Measurements from ENCODE around the gene UTS2. TPM values are rescaled to one million over a fixed set of nuclear protein-coding genes. Genes with fewer than 3 reads are reported as not detected.

The UTS2 gene
- total RNA-seq, 3 donors from 2014 or later: 1.4 TPM; not detected in 2

DNA sequence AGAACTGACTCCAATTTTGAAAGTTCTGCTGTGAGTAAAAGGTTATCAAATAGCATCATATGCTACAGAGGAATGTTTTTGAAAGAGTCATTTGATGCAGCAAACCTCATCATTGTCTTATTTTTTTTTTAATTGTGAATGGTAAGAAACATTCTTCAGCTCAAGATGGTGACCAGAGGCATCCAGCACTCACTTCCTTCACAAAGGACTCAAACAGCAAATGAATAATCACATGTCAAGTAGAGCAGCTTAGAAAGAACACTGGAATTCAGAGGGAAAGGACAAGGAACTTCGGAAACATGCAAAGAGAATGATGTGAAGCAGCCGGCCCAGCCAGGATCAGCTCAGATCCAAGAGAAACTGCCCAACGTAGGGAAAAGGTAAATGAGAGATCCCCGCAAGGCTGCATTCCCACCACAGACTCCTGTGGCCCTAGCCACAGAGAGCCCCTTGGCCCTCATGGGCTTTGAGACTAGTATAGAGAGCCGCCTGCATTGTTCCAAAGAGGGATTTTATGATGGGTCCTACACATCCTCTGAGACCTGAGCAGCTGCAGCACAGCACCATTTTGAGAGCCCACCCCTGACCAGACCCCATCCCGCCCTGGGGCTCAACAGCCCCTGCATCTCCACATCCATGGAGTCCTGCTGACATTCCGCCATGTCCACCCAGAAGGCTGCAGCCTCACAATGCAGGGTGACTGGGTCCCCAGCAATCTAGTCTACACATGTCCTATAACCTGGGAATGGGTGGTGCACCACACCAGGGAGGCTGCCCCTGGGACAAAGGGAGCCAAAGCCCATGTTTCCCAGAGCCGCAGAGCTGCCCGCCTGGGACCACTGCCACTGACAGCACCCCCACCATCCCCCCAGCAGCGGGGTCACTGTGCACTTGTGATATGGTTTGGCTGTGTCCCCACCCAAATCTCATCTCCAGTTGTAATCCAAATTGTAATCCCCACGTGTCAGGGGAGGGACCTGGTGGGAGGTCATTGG lies 21.2 kb upstream of the UTS2 start:
- peaks cover 13% of the 10 kb centered on the region for H3K36me3 Mint-ChIP-seq (ENCODE audit: insufficient read depth)
- peaks cover 12% of the 10 kb centered on the region for H3K9me3 Mint-ChIP-seq
- DNase-seq (no peak), ATAC-seq (no peak)
- H3K4me3 Mint-ChIP-seq: no peak overlapping the region
- no peaks in the 10 kb centered on the region for H3K27me3 Mint-ChIP-seq (ENCODE audit: low read depth)
- peaks cover 6% of the 10 kb centered on the region for H3K4me1 Mint-ChIP-seq (ENCODE audit: low read depth)

- Mint-ChIP-seq H3K4me1 (ENCODE audit: low read depth) (no peaks in the 10 kb centered on the region), H3K27me3 (ENCODE audit: low read depth) (no peaks in the 10 kb centered on the region), H3K9me3 (no peaks in the 10 kb centered on the region), H3K4me3 (no peak overlapping the region), H3K36me3 (ENCODE audit: insufficient read depth) (peaks cover 6% of the 10 kb centered on the region)
- DNase-seq (no peak), ATAC-seq (no peak)
Measured at GRCh38 chr1:7871136-7871535, 18.3 kb upstream of the UTS2 start.

GRCh38 chr1:7869136-7869920 lies 16.5 kb upstream of the UTS2 start:
- no peak for ATAC-seq
- Mint-ChIP-seq H3K4me1 (ENCODE audit: low read depth) (no peaks in the 10 kb centered on the region), H3K4me3 (no peak overlapping the region), H3K9me3 (no peaks in the 10 kb centered on the region), H3K27me3 (ENCODE audit: low read depth) (no peaks in the 10 kb centered on the region), H3K36me3 (ENCODE audit: insufficient read depth) (peaks cover 6% of the 10 kb centered on the region)
- no peak for DNase-seq

- H3K36me3 Mint-ChIP-seq (ENCODE audit: insufficient read depth): peaks cover 4% of the 10 kb centered on the region
- ATAC-seq (no peak), DNase-seq (no peak)
- H3K9me3 Mint-ChIP-seq: no peaks in the 10 kb centered on the region
- no peak overlapping the region for H3K4me3 Mint-ChIP-seq
- no peaks in the 10 kb centered on the region for H3K4me1 Mint-ChIP-seq (ENCODE audit: low read depth)
- H3K27me3 Mint-ChIP-seq (ENCODE audit: low read depth): no peaks in the 10 kb centered on the region
Measured at GRCh38 chr1:7868070-7868780, 15.4 kb upstream of the UTS2 start.

GRCh38 chr1:7865978-7866377 lies 13.1 kb upstream of the UTS2 start:
- no peaks in the 10 kb centered on the region for H3K27me3 Mint-ChIP-seq (ENCODE audit: low read depth)
- ATAC-seq (no peak), DNase-seq (no peak)
- H3K4me3 Mint-ChIP-seq: no peak overlapping the region
- H3K36me3 Mint-ChIP-seq (ENCODE audit: insufficient read depth): no peaks in the 10 kb centered on the region
- no peaks in the 10 kb centered on the region for H3K9me3 Mint-ChIP-seq
- no peaks in the 10 kb centered on the region for H3K4me1 Mint-ChIP-seq (ENCODE audit: low read depth)

GRCh38 chr1:7863756-7864328 lies 11.0 kb upstream of the UTS2 start:
- no peaks in the 10 kb centered on the region for H3K9me3 Mint-ChIP-seq
- no peak overlapping the region for H3K4me3 Mint-ChIP-seq
- no peaks in the 10 kb centered on the region for H3K27me3 Mint-ChIP-seq (ENCODE audit: low read depth)
- no peaks in the 10 kb centered on the region for H3K36me3 Mint-ChIP-seq (ENCODE audit: insufficient read depth)
- ATAC-seq: no peak
- H3K4me1 Mint-ChIP-seq (ENCODE audit: low read depth): no peaks in the 10 kb centered on the region
- DNase-seq: no peak

DNA sequence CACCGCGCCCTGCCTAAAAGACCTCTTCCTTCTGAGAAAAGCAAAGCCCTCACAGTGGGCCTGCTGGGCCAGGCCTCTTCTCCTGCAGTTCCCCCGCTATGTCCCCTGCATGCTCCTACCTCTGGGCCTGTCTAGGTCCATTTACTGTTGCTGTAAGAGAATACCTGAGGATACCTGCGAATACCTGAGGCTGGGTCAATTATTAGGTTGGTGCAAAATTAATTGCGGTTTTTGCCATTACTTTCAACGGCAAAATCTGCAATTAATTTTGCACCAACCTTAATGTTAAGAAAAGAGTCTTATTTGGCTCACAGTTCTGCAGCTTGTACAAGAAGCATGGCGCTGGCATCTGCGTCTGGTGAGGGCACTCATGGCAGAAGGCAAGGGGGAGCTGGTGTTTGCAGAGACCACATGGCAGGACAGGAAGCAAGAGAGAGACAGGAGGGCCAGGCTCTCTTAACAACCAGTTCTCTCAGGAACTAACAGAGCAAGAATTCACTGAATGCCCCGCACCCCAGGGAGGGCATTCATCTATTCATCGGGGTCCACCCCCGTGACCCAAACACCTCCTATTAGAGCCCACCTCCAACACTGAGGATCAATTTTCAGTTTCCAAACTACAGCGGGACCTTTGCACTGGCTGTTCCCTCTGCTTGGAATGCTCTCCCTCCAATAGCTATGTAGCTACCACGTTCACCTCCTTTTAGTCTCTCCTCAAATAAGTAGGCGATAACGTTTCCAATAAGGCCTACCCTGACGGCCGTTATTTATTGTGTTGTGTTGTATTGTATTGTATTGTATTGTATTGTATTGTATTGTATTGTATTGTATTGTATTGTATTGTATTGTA lies 9.6 kb upstream of the UTS2 start:
- Mint-ChIP-seq H3K36me3 (ENCODE audit: insufficient read depth) (no peaks in the 10 kb centered on the region), H3K9me3 (no peaks in the 10 kb centered on the region), H3K27me3 (ENCODE audit: low read depth) (no peaks in the 10 kb centered on the region), H3K4me1 (ENCODE audit: low read depth) (no peaks in the 10 kb centered on the region), H3K4me3 (no peak overlapping the region)
- no peak for DNase-seq
- no peak for ATAC-seq

GRCh38 chr1:7861452-7861851 lies 8.6 kb upstream of the UTS2 start:
- no peaks in the 10 kb centered on the region for H3K36me3 Mint-ChIP-seq (ENCODE audit: insufficient read depth)
- H3K27me3 Mint-ChIP-seq (ENCODE audit: low read depth): no peaks in the 10 kb centered on the region

DNA sequence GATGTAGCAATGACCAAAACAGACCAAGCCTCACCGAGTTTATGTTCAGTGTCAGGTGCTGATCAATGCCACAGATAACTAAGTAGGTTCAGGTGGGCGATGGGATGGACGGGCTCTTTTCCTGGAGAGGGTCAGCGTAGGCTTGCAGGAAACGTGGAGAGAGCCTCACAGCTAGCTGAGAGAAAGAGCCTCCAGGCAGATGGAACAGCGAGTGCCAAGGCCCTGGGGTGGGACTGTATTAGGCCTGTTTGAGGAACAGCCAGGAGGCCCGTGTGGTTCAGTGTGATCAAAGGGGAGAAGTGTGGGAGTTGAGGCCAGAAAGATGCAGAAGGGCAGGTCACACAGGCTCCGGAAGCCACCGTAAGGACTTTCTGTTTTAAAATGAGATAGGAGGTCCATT lies 7.3 kb upstream of the UTS2 start:
- Mint-ChIP-seq H3K27me3 (ENCODE audit: low read depth) (no peaks in the 10 kb centered on the region), H3K4me3 (no peak overlapping the region), H3K9me3 (no peaks in the 10 kb centered on the region), H3K4me1 (ENCODE audit: low read depth) (peaks cover 4% of the 10 kb centered on the region), H3K36me3 (ENCODE audit: insufficient read depth) (no peaks in the 10 kb centered on the region)
- DNase-seq (no peak), ATAC-seq (no peak)

More at GRCh38 chr1:7861452-7861851, 8.6 kb upstream of the UTS2 start:
- H3K4me3 Mint-ChIP-seq: no peak overlapping the region
- no peak for DNase-seq
- no peaks in the 10 kb centered on the region for H3K9me3 Mint-ChIP-seq
- H3K4me1 Mint-ChIP-seq (ENCODE audit: low read depth): no peaks in the 10 kb centered on the region
- ATAC-seq: no peak

DNA sequence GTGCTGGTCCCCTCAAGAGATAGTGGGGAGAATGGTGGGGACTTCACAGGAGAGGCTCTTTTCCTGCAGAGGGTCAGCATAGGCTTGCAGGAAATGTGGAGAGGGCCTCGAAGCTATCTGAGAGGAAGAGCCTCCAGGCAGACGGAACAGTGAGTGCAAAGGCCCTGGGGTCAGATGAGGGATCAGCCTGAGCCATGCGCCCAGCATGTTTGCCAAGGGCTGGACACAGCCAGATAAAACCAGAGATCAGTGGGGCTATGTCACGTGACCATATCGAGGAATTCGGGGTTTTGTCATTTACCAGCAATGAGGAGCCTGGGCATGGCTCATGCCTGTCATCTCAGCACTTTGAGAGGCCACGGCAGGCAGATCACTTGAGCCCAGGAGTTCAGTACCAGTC lies 6.5 kb upstream of the UTS2 start:
- ATAC-seq (no peak), DNase-seq (no peak)
- Mint-ChIP-seq H3K27me3 (ENCODE audit: low read depth) (no peaks in the 10 kb centered on the region), H3K9me3 (no peaks in the 10 kb centered on the region), H3K4me3 (no peak overlapping the region), H3K36me3 (ENCODE audit: insufficient read depth) (no peaks in the 10 kb centered on the region), H3K4me1 (ENCODE audit: low read depth) (peaks cover 4% of the 10 kb centered on the region)

GRCh38 chr1:7857985-7858384 lies 5.1 kb upstream of the UTS2 start:
- no peak for ATAC-seq
- DNase-seq: no peak
- peaks cover 4% of the 10 kb centered on the region for H3K4me1 Mint-ChIP-seq (ENCODE audit: low read depth)
- H3K36me3 Mint-ChIP-seq (ENCODE audit: insufficient read depth): no peaks in the 10 kb centered on the region
- no peak overlapping the region for H3K4me3 Mint-ChIP-seq
- no peaks in the 10 kb centered on the region for H3K9me3 Mint-ChIP-seq
- H3K27me3 Mint-ChIP-seq (ENCODE audit: low read depth): no peaks in the 10 kb centered on the region

GRCh38 chr1:7857000-7857399 lies 4.1 kb upstream of the UTS2 start:
- DNase-seq (no peak), ATAC-seq (no peak)
- Mint-ChIP-seq H3K4me3 (no peak overlapping the region), H3K27me3 (ENCODE audit: low read depth) (no peaks in the 10 kb centered on the region), H3K4me1 (ENCODE audit: low read depth) (peaks cover 4% of the 10 kb centered on the region), H3K9me3 (no peaks in the 10 kb centered on the region), H3K36me3 (ENCODE audit: insufficient read depth) (no peaks in the 10 kb centered on the region)

GRCh38 chr1:7856345-7856744 lies 3.5 kb upstream of the UTS2 start:
- H3K4me1 Mint-ChIP-seq (ENCODE audit: low read depth): peaks cover 4% of the 10 kb centered on the region
- DNase-seq (no peak), ATAC-seq (no peak)
- no peaks in the 10 kb centered on the region for H3K9me3 Mint-ChIP-seq
- H3K36me3 Mint-ChIP-seq (ENCODE audit: insufficient read depth): no peaks in the 10 kb centered on the region
- H3K4me3 Mint-ChIP-seq: no peak overlapping the region
- no peaks in the 10 kb centered on the region for H3K27me3 Mint-ChIP-seq (ENCODE audit: low read depth)
